Endothelial cell of umbilical vein (primary cell): ENCODE results near the gene ADSS1. TPM values are rescaled to one million over a fixed set of nuclear protein-coding genes. Genes with fewer than 3 reads are reported as not detected.

ENCODE experiments used
- BruUV-seq: library from RNA; stranded (reverse); fragments of 400-500 nt; replicated peaks from 2 replicates; lab custom pipeline; 2021; lab: Mats Ljungman, UMichigan
- CTCF ChIA-PET: fragments of 300-600, 350-600 bp; sonication (Branson Sonifier 250); formaldehyde crosslinking; loops from one replicate; lab custom pipeline; 2021; ENCODE audit warnings: antibody characterized with exemption, inconsistent platforms; lab: Charles Lee
- POLR2A ChIA-PET: fragments of 300-600, 350-600 bp; sonication (Branson Sonifier 250); formaldehyde crosslinking; loops from one replicate; lab custom pipeline; 2021; ENCODE audit warnings: antibody characterized with exemption, inconsistent platforms; lab: Charles Lee
- DNase-seq: peaks from one replicate; pipeline ENCODE4 v3.0.0-alpha.2; 2011; ENCODE audit warnings: low read depth, low spot score
- FAIRE-seq: peaks from 2 replicates; lab custom pipeline; 2011; peaks lifted over from hg19 to GRCh38; lab: Jason Lieb, UNC
- H2AFZ ChIP-seq: 2 replicates; pipeline ENCODE4 v1.6.0; 2012; ENCODE audit warnings: low read depth, low read length, control low read depth, inconsistent platforms
- H3K27ac ChIP-seq: 2 replicates; pipeline ENCODE4 v1.5.1; 2011; ENCODE audit warnings: low read depth, mild to moderate bottlenecking, control low read depth, low read length, moderate library complexity; ENCODE audit not compliant: insufficient read depth
- H3K27me3 ChIP-seq, 2 experiments: 2 replicates each; pipeline versions ENCODE4 v1.6.0 to v1.6.1; 2011; ENCODE audit warnings: low read length in 2 of 2, mixed read lengths in 1 of 2; ENCODE audit not compliant: control insufficient read depth in 2 of 2, insufficient read depth in 2 of 2
- H3K36me3 ChIP-seq, 2 experiments: 2 replicates in 1 of 2; 3 replicates in 1 of 2; pipeline ENCODE4 v1.5.1; 2011; ENCODE audit warnings: low read length in 2 of 2, mild to moderate bottlenecking in 1 of 2, moderate library complexity in 1 of 2; ENCODE audit not compliant: control insufficient read depth in 2 of 2, insufficient read depth in 2 of 2; ENCODE audit errors: extremely low read depth in 1 of 2
- H3K4me1 ChIP-seq: 3 replicates; pipeline ENCODE4 v1.5.1; 2011; ENCODE audit warnings: mild to moderate bottlenecking, low read length; ENCODE audit not compliant: control insufficient read depth, insufficient read depth; ENCODE audit errors: extremely low read depth
- H3K4me2 ChIP-seq: 2 replicates; pipeline ENCODE4 v1.6.1; 2011; ENCODE audit warnings: low read length, control low read depth, mixed read lengths; ENCODE audit not compliant: insufficient read depth
- H3K4me3 ChIP-seq, 3 experiments: fragments of 200-600 bp in 1 of 3; sonication (generic), shearing (Covaris generic) in 1 of 3; replicated peaks in 1 of 3; 2 replicates each; pipeline ENCODE4 v1.5.1; 2011 to 2016; ENCODE audit warnings: control low read depth in 3 of 3, low read length in 3 of 3, mild to moderate bottlenecking in 2 of 3, inconsistent platforms in 1 of 3, low read depth in 1 of 3, moderate library complexity in 1 of 3; ENCODE audit not compliant: insufficient read depth in 1 of 3
- H3K79me2 ChIP-seq: 2 replicates; pipeline ENCODE4 v1.6.0; 2012; ENCODE audit warnings: low read length, inconsistent platforms; ENCODE audit not compliant: control insufficient read depth, insufficient read depth
- H3K9ac ChIP-seq: replicated peaks from 2 replicates; pipeline ENCODE3; 2011; ENCODE audit warnings: low read length, control low read depth; ENCODE audit not compliant: insufficient read depth; ENCODE audit errors: extremely low read depth
- H3K9me1 ChIP-seq: replicated peaks from 3 replicates; pipeline ENCODE4 v1.6.0; 2011; ENCODE audit warnings: mild to moderate bottlenecking, low read length; ENCODE audit not compliant: control insufficient read depth, insufficient read depth; ENCODE audit errors: extremely low read depth
- H3K9me3 ChIP-seq: replicated peaks from 2 replicates; pipeline ENCODE4 v1.5.1; 2012; ENCODE audit warnings: low read length, inconsistent platforms; ENCODE audit not compliant: control insufficient read depth, insufficient read depth
- H4K20me1 ChIP-seq: replicated peaks from 2 replicates; pipeline ENCODE3; 2011; ENCODE audit warnings: mild to moderate bottlenecking, low read length; ENCODE audit not compliant: control insufficient read depth, insufficient read depth; ENCODE audit errors: extremely low read depth
- CTCF ChIP-seq, 2 donors: IDR thresholded peaks; 1 replicate in 1 of 2; 2 replicates in 1 of 2; pipeline ENCODE4 v1.5.1; 2011; ENCODE audit warnings: low read length in 2 of 2, mild to moderate bottlenecking in 2 of 2, moderate library complexity in 2 of 2, control low read depth in 1 of 2, inconsistent platforms in 1 of 2, low read depth in 1 of 2; ENCODE audit not compliant: insufficient read depth in 1 of 2; ENCODE audit errors: extremely low read depth in 1 of 2
- EZH2 ChIP-seq: IDR thresholded peaks from 2 replicates; pipeline ENCODE4 v1.6.1; 2012; ENCODE audit warnings: borderline replicate concordance, low read depth, mild to moderate bottlenecking, moderate library complexity, low read length, inconsistent platforms; ENCODE audit not compliant: severe bottlenecking
- FOS ChIP-seq: IDR thresholded peaks from 2 replicates; pipeline ENCODE4 v1.6.1; 2011; ENCODE audit warnings: mild to moderate bottlenecking, low read length, moderate library complexity, borderline replicate concordance; ENCODE audit not compliant: insufficient read depth
- GATA2 ChIP-seq: IDR thresholded peaks from 2 replicates; pipeline ENCODE4 v1.7.0; 2011; ENCODE audit warnings: low read depth, mild to moderate bottlenecking, moderate library complexity, mixed read lengths, low read length; ENCODE audit not compliant: insufficient read length, insufficient read depth
- JUN ChIP-seq: IDR thresholded peaks from 2 replicates; pipeline ENCODE4 v1.6.1; 2011; ENCODE audit warnings: borderline replicate concordance, low read depth; ENCODE audit not compliant: insufficient read length, insufficient read depth
- MAX ChIP-seq: IDR thresholded peaks from 2 replicates; pipeline ENCODE4 v1.6.1; 2011; ENCODE audit not compliant: insufficient read depth, insufficient read length
- MYC ChIP-seq: IDR thresholded peaks from one replicate; pipeline ENCODE4 v1.6.1; 2011; ENCODE audit warnings: mild to moderate bottlenecking, low read depth, low read length
- POLR2A ChIP-seq: IDR thresholded peaks from 2 replicates; pipeline ENCODE4 v1.6.1; 2012; ENCODE audit warnings: low read depth, mild to moderate bottlenecking, control low read depth, low read length
- POLR2AphosphoS5 ChIP-seq: IDR thresholded peaks from 2 replicates; pipeline ENCODE4 v1.6.1; 2012; ENCODE audit warnings: low read depth, mild to moderate bottlenecking, control low read depth, low read length, moderate library complexity; ENCODE audit not compliant: insufficient read depth
- dilution Hi-C: fragments of 300-500 bp; cut with MboI; formaldehyde crosslinking; loops from one replicate; pipeline ENCODE4 v1.15.0; 2019; ENCODE audit warnings: low sequenced_read_pairs; ENCODE audit not compliant: extremely low pct_ligation_motif_present
- intact Hi-C: fragments of 100-400 bp; cut with micrococcal nuclease; formaldehyde crosslinking; loops from one replicate; pipeline ENCODE4 v1.10.0; 2022
- polyA plus RNA-seq, 4 experiments: library from polyadenylated mRNA; depleted of rRNA in 3 of 4; stranded (reverse) in 3 of 4; unstranded in 1 of 4; fragments of >200 nt; gene quantifications; 2 replicates each; pipeline versions ENCODE4 v1.2.1 to v1.2.3, GENCODE V29; 2011 to 2012; ENCODE audit warnings: missing spikeins in 1 of 4
- total RNA-seq: library from RNA; stranded (reverse); gene quantifications from 2 replicates; pipeline ENCODE4 v1.2.3, GENCODE V29; 2021

ADSS1 gene
- total and polyA plus RNA-seq, 2 donors (not counting 3 experiments of a cell fraction or from before 2014, with no cell fraction given), result 1.9 TPM

GRCh38 chr14:104717646-104718045 is 6.4 kb upstream of the ADSS1 start:
- DNase-seq, result no peak
- H3K36me3 ChIP-seq, result peaks cover 10 to 39% of the 10 kb centered on the region in 2 experiments
- H3K4me3 ChIP-seq, result no peak overlapping the region
- FAIRE-seq, result no peak
- TF ChIP-seq CTCF (IDR thresholded peaks at IDR 0.05; ENCODE audit: extremely low read depth in 1 of 2, insufficient read depth in 1 of 2, low read depth in 1 of 2, low read length in 2 of 2) (no peak), MYC (no peak), EZH2 (no peak), MAX (no peak), POLR2A (no peak), POLR2AphosphoS5 (no peak), FOS (no peak), JUN (no peak), GATA2 (no peak)
- H3K27me3 ChIP-seq, result no peaks in the 10 kb centered on the region
- BruUV-seq, result no TSS peak
- H3K9me1 ChIP-seq, result no peaks in the 10 kb centered on the region
- ChIA-PET CTCF (no interaction called here), POLR2A (no interaction called here)
- no peak overlapping the region for H3K27ac ChIP-seq
- no peak overlapping the region for H3K4me2 ChIP-seq
- H3K79me2 ChIP-seq, result no peaks in the 10 kb centered on the region
- no peaks in the 10 kb centered on the region for H3K9me3 ChIP-seq
- no peaks in the 10 kb centered on the region for H3K4me1 ChIP-seq
- H3K9ac ChIP-seq, result no peak overlapping the region
- intact Hi-C loops, result no loop called here
- no peak overlapping the region for H2AFZ ChIP-seq
- no peaks in the 10 kb centered on the region for H4K20me1 ChIP-seq
- dilution Hi-C loops, result no loop called here
